ENCODE results near the gene NES. TPM values are rescaled to one million over a fixed set of nuclear protein-coding genes. Genes with fewer than 3 reads are reported as not detected.

The NES gene
- total and polyA plus RNA-seq, 2 of the 8 experiments (the other 6 are each of a cell fraction or from before 2014, with no cell fraction given) = 13.3 to 135 TPM

DNA sequence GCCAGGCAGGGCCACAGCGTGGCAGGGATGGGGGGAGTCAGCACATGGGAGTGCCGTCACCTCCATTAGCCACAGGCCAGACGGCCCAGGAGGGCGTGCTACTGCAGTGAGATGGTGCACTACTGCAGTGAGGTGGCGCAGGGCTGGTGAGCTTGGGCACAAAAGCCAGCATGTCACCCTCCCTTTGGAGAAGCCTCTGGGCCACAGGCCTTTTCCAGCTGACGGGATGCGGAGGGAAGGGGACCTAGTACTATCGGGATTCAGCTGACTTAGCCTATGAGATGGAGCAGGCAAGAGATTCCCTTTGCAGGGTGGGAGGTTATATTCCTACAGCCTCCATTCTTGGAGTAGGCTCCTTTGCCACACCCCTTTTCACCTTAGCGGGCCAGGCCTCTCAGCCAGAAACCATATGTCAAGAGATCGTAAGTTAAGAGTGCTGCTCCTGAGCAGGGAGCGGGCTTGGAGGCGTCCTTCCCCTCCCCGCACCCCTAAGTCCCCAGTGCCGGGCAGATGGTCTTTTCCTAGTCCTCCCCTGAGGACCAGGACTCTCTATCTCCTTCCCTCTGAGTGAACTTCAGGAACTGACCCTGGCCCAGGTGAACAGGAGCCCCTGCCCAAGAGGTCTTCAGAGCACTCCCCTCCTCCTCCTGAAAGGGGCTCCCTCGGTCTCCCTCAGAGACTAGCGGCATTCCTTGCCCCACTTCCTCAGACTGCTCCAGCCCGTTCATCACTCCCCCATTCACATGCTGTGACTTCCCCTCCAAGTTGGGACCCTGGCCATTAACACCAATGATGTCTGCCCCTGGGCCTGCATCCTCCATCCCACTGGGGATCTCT lies 8.2 kb downstream of the NES start (continued):
- TF ChIP-seq KDM5A (IDR thresholded peaks at IDR 0.05; ENCODE audit: low read length) = no peak
- TF ChIP-seq FOSL1 (IDR thresholded peaks at IDR 0.05; ENCODE audit: insufficient read depth, low read depth, low read length) = no peak
- TF ChIP-seq CREB1 (IDR thresholded peaks at IDR 0.05) = no peak
- TF ChIP-seq, protein P1, sequence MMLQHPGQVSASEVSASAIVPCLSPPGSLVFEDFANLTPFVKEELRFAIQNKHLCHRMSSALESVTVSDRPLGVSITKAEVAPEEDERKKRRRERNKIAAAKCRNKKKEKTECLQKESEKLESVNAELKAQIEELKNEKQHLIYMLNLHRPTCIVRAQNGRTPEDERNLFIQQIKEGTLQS (IDR thresholded peaks at IDR 0.05; ENCODE audit: insufficient read depth, low read depth, low read length) = no peak
- TF ChIP-seq SIN3A (conservative IDR thresholded peaks at IDR 0.05 in 1 of 2, IDR thresholded peaks at IDR 0.05 in 1 of 2; ENCODE audit: low read depth in 1 of 2, low read length in 2 of 2) = 0 out of 4 replicates have a peak, but pooled peaks of 1 of the 2 experiments have one; percentile 12
- no peak for TF ChIP-seq KDM4A (IDR thresholded peaks at IDR 0.05; ENCODE audit: low read depth, low read length, severe bottlenecking)
- TF ChIP-seq POLR2A (IDR thresholded peaks at IDR 0.05; ENCODE audit: control extremely low read depth in 1 of 2, low read depth in 2 of 2, low read length in 2 of 2) = peak in 1 of 2 experiments; percentile 72; a peak in 2 of 3 replicates
- no peak for TF ChIP-seq CBX5 (IDR thresholded peaks at IDR 0.05; ENCODE audit: low read depth, low read length)
- TF ChIP-seq SP2 (IDR thresholded peaks at IDR 0.05; ENCODE audit: low read length) = no peak
- no peak for TF ChIP-seq SP4 (IDR thresholded peaks at IDR 0.05; ENCODE audit: low read length)
- TF ChIP-seq EZH2 (IDR thresholded peaks at IDR 0.05; ENCODE audit: low read depth, low read length, severe bottlenecking) = no peak
- no peak for TF ChIP-seq BACH1 (IDR thresholded peaks at IDR 0.05; ENCODE audit: low read length)
- no peak for TF ChIP-seq HDAC2 (IDR thresholded peaks at IDR 0.05; ENCODE audit: borderline replicate concordance in 1 of 2, low read depth in 2 of 2, low read length in 2 of 2)
- no peak for TF ChIP-seq NRF1 (IDR thresholded peaks at IDR 0.05; ENCODE audit: low read depth, low read length)
- no peak for TF ChIP-seq RNF2 (IDR thresholded peaks at IDR 0.05; ENCODE audit: borderline replicate concordance, low read depth, low read length, missing control alignments, poor library complexity, severe bottlenecking)
- TF ChIP-seq EGR1 (IDR thresholded peaks at IDR 0.05; ENCODE audit: borderline replicate concordance, low read depth, low read length) = no peak
- TF ChIP-seq SP1 (IDR thresholded peaks at IDR 0.05; ENCODE audit: low read depth, low read length) = no peak
- no peak for TF ChIP-seq RXRA (IDR thresholded peaks at IDR 0.05; ENCODE audit: insufficient read depth, low read depth, low read length)
- TF ChIP-seq ASH2L (IDR thresholded peaks at IDR 0.05; ENCODE audit: low read length) = no peak
- TF ChIP-seq, protein P2, sequence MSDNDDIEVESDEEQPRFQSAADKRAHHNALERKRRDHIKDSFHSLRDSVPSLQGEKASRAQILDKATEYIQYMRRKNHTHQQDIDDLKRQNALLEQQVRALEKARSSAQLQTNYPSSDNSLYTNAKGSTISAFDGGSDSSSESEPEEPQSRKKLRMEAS (IDR thresholded peaks at IDR 0.05) = peak; percentile 55; the same call in 1 of the 2 replicates
- TF ChIP-seq, protein P3, sequence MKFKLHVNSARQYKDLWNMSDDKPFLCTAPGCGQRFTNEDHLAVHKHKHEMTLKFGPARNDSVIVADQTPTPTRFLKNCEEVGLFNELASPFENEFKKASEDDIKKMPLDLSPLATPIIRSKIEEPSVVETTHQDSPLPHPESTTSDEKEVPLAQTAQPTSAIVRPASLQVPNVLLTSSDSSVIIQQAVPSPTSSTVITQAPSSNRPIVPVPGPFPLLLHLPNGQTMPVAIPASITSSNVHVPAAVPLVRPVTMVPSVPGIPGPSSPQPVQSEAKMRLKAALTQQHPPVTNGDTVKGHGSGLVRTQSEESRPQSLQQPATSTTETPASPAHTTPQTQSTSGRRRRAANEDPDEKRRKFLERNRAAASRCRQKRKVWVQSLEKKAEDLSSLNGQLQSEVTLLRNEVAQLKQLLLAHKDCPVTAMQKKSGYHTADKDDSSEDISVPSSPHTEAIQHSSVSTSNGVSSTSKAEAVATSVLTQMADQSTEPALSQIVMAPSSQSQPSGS (IDR thresholded peaks at IDR 0.05; ENCODE audit: low read length) = no peak
